KG1 (cell line): ENCODE results near the gene C2orf68.
"Not testable (repeated sequence)": the region's sequence is repeated elsewhere in the genome, so short reads cannot be mapped to it uniquely, and the experiment has no call there.

ENCODE experiments used
- DNase-seq: peaks from one replicate; lab custom pipeline; 2025; lab: John Stamatoyannopoulos, UW

C2orf68 gene

GRCh38 chr2:85628658-85629057, 16.8 kb upstream of the C2orf68 start:
- no peak for DNase-seq

DNA sequence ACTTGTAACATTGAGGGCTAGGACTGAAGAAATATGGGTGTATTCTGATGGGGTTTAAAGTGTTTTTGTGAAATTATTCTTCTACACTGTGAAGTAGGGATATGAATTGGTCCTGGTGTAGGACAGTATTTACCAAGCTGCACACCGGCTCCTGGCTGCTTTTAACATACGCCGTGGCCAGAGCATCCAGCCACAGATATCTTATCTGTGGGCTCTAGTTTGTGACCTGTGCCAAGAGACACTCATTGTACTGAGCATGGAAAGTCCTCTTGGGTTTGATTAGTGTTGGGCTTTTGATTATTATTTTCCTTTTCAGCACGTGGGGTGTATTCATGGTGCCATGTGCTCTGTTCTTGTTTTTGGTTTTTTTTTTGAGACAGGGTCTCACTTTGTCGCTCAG, 12.1 kb upstream of the C2orf68 start:
- DNase-seq = no peak

DNA sequence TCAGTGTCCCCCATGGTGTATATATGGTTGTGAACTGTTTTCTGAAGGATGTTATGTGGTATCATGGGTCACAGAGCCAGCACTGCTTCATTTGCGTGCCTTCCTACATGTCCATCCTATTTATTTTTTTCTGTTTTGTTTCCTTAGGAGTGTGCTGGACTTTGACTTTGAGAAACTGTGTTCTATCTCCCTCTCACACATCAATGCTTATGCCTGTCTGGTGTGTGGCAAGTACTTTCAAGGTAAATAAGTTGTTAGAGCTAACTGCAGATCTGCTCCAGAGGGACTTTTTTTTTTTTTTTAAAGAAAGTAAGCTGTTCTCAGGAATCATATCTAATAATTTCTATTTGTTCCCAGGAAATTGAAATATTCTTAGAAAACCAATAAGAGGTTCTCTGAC, 9.5 kb upstream of the C2orf68 start:
- DNase-seq = no peak

DNA sequence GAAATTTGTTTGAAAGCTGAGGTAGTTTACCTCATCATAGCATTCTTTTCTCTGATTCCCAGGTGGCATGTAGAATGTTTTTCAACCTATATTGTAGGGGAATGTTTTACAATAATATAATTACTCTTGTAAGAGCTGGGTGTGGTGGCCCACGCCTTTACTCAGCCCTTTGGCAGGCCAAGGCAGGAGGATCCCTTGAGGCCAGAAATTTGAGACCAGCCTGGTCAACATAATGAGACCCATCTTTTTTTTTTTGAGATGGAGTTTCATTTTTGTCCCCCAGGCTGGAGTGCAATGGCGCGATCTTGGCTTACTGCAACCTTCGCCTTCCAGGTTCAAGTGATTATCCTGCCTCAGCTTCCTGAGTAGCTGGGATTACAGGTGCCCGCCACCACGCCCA, 7.8 kb upstream of the C2orf68 start:
- no peak for DNase-seq

DNA sequence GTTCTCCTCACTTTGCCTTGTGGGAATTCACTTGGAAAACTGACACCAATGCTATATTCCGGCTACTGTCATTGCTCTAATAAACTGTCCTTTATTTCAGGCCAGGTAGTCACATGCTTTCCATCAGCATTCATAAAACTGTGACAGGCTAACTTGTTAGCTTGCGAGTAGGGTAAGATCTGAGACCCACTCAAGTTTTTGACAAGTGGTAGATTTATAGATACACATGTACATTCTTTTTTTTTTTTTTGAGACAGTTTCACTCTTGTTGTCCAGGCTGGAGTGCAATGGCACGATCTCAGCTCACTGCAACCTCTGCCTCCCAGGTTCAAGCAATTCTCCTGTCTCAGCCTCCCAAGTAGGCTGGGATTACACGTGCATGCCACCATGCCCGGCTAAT, 5.9 kb upstream of the C2orf68 start:
- not testable (repeated sequence) for DNase-seq

- no peak for DNase-seq
These were observed 3.5 kb upstream of the C2orf68 start for GRCh38 chr2:85615413-85615728.

DNA sequence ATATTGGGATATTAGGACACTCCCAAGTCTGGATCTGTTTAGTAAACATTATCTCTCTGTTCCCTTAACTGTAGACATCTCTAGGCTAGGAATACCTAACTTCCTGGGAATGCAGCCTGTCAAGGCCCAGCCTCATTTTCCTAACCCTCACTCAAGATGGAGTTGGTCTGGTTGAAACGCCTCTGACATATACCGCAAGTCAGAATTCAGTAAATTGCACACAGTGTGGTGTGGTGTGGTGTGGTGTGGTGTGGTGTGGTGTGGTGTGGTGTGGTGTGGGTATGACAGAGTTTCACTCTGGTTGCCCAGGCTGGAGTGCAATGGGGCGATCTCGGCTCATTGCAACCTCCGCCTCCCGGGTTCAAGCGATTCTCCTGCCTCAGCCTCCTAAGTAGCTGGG, 2.9 kb upstream of the C2orf68 start:
- DNase-seq = not testable (repeated sequence)

DNA sequence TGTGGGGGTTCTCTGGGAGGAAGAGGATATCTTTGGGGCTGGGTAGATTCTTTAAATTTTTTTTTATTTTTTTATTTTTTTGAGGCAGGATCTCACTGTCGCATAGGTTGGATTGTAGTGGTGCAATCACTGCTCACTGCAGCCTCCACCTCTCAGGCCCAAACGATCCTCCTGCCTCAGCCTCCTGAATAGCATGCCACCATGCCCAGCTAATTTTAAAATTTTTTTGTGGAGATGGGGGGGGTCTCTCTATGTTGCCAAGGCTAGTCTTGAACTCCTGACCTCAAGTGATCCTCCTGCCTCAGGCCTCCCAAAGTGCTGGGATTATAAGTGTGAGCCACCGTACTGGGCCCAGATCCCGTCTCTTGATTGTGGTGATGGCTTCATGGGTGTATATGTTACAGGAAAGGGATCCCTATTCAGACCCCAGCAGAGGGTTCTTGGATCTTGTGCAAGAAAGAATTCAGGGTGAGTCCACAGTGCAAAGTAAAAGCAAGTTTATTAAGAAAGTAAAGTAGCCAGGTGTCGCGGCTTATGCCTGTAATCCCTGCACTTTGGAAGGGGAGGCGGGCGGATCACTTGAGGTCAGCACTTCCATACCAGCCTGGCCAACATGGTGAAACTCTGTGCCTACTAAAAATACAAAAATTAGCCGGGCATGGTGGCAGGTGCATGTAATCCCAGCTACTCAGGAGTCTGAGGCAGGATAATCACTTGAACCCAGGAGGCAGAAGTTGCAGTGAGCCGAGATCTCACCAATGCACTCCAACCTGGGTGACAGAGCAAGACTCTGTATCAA, 2.0 kb upstream of the C2orf68 start:
- no peak for DNase-seq

- no peak for DNase-seq
These were observed 605 bp downstream of the C2orf68 start for GRCh38 chr2:85611217-85611704.

- no peak for DNase-seq
These were observed 4.3 kb downstream of the C2orf68 start for GRCh38 chr2:85607268-85608215.

GRCh38 chr2:85606116-85606455, 5.8 kb downstream of the C2orf68 start:
- no peak for DNase-seq

DNA sequence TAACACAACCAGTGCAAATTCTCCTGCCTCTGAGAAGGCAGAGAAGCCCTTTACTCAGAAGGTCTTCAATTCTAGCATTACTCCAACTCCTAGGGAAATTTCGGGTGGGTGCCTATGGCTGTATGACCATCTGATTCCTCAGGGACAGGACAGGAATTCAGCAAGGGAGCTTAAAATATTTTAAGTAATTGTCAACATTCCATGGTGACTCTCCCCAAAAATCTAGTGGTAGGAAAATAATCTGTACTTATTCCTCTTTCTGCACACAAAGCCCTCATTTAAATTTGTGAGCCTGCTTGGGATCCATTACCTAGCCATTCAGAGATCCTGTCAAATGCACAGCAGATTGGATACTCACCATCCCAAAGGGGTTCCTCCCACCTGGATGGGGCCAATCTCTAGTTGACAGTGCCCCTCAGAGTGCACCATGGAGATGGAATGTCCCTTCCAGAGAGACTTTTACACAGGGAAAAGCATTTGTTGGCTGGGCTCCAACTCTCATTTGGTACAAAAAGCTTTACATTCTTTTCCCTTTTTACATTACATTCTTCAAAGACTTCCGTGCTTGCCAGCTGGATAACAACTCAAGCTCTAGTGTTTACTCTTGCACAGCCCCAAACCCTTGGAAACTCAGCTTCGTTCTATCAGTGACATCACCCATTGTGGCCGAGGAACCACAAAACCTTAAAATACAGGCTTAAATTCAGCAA, 6.3 kb downstream of the C2orf68 start:
- no peak for DNase-seq

- no peak for DNase-seq
These were observed 7.1 kb downstream of the C2orf68 start for GRCh38 chr2:85604568-85605339.

GRCh38 chr2:85604133-85604444, 7.8 kb downstream of the C2orf68 start:
- DNase-seq = not testable (repeated sequence)

DNA sequence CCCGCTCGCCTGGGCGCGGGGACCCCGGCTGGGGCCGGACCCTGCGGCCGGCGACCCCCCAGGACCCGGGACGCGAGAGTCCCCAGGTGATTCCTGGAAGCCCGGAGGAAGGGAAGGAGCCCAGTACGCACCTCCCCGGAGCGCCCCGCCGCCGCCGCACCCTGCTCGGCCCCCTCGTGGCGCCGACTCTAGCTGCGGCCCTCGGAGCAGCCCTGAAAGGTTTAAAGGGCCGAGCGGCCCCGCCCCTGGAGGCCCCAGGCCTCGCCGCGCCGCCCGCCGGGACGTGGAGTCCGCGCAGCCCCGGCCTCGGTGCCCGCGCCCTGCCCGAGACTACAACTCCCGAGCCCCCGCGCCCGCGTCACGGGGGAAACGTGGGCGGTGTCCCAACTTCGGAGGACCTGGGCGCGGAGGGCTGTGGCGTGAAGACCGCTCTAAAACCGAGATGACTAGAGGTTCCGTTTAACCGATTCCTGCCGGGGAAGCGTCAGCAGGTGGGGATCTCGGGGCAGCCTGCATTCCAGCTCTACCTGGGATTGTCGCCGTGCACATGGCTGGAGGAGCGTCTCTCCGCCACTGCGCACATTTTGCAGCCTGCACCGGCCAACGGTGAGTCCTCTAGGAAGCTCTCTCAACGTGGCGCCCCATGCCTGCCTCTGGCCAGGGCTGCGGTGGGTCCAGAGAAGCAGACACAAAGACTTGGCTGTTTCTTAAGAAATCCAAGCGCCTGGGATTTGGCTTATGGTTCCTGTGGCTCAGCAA, 9.2 kb downstream of the C2orf68 start, which contains the start of gene TMEM150A:
TSS of gene TMEM150A (minus strand) at position 223 of the 759 bp plus-strand sequence. CDS start 750 bp downstream, outside the sequence.
- peak; percentile 88 for DNase-seq

GRCh38 chr2:85601771-85602475, 9.9 kb downstream of the C2orf68 start:
- DNase-seq = no peak

DNA sequence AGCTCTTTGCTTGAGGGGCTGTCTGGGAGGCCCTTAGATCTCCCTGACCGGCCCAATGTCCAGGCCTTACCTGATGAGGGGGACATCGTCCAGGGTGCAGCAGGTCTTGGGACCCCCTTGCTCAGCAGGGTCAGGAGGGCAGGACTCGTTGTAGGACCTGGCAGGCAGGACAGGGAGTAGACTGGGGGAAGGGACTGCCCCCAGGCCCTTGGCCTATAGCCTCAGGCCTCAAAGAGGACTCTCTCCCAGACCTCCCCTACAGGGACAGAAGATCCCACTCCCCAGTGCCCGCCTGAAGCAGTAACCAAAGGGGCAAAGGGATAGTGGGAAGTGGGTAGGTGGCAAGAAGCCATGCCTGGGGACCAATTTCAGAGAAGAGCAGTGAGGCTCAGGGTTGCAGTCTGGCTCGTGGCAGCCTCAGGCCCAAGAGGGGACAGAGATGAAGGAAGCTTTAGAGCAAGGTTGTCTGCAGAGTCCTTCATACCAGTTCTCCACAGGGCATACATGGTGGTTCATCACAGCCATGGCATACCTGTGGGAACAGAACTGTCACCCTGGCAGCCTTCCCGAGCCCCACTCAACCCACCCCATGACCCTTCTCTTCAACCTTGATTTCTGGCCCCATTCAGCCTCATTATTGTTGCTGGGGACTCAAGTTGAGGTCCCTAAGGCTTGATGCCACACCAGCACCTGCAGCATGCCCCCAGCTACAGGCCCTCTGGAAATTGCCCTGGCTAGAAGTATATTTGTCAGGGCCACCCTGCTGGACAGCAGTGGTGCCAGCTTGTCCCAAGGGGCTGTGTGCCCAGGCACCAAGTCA, 10.7 kb downstream of the C2orf68 start:
- no peak for DNase-seq

- no peak for DNase-seq
These were observed 11.7 kb downstream of the C2orf68 start for GRCh38 chr2:85600235-85600575.

- no peak for DNase-seq
These were observed 12.2 kb downstream of the C2orf68 start for GRCh38 chr2:85599468-85600234.
